Measurements from ENCODE around the gene NAT16. TPM values are rescaled to one million over a fixed set of nuclear protein-coding genes. Genes with fewer than 3 reads are reported as not detected.

Gene NAT16
- total RNA-seq, 3 donors from 2014 or later: not detected

DNA sequence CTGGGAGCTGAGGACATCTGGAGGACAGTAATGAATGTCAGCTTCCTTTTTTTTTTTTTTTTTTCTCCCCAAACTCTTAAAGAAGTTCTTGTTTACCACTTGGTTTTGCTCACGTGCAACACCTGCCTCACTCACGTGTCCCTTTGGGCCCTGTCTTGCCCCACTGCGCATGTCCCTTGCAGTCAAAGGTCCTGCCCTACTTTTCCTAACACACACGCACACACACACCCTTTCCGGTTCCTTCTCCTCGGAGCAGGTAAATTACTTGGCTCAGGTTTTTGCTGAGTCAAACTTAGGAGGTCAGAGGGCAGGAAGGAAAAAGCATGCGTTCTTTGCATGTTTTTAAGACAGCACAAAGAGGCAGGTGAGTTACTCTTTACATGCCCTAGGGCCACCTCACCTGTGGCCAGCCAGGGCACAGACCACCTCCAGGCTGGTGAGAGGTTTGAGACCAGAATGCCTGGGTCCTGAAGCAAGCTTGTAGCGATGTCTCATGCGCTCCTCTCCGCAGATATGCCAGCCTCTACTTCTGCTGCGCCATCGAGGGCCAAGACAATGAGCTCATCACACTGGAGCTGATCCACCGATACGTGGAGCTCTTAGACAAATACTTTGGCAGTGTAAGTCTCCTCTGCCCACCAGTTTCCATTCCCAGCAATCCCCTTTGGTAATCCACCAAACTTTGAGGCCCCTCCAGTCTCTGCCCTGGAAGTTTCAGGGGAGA, 23.1 kb downstream of the NAT16 start:
- Histone ChIP-seq H3K4me1 (ENCODE audit: low read depth) (peaks cover 9% of the 10 kb centered on the region), H3K9me3 (no peaks in the 10 kb centered on the region), H3K36me3 (ENCODE audit: low read depth) (no peaks in the 10 kb centered on the region), H3K4me3 (no peak overlapping the region)
- ATAC-seq (peak; percentile 70), DNase-seq (peak in 2 of 3 donors; percentile 70 to 71)
- intact Hi-C loops (cut with DNase I, micrococcal nuclease): loop anchor here in 1 of 2 donors (10.0 kb wide), 1 partner anchor 128 kb away; no protein-coding TSS in a partner anchor
- TF ChIP-seq, protein P1, sequence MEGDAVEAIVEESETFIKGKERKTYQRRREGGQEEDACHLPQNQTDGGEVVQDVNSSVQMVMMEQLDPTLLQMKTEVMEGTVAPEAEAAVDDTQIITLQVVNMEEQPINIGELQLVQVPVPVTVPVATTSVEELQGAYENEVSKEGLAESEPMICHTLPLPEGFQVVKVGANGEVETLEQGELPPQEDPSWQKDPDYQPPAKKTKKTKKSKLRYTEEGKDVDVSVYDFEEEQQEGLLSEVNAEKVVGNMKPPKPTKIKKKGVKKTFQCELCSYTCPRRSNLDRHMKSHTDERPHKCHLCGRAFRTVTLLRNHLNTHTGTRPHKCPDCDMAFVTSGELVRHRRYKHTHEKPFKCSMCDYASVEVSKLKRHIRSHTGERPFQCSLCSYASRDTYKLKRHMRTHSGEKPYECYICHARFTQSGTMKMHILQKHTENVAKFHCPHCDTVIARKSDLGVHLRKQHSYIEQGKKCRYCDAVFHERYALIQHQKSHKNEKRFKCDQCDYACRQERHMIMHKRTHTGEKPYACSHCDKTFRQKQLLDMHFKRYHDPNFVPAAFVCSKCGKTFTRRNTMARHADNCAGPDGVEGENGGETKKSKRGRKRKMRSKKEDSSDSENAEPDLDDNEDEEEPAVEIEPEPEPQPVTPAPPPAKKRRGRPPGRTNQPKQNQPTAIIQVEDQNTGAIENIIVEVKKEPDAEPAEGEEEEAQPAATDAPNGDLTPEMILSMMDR (IDR thresholded peaks at IDR 0.05): no peak

DNA sequence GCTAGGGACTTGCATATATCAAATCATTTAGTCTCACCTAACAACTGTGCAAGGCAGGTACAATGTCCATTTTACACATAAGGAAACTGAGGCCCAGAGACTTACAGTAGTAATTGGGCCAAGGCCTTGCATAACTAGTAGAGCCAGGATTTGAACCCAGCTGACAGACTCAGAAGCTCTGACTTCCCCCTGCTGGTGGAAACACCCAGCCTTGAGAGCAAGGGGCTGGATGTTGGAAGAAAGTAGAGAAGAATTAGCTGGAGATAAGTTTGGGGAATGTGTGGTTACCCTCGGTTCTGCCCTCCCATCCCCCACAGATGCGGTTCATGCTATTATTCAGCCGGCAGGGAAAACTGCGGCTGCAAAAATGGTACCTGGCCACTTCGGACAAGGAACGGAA, 23.8 kb downstream of the NAT16 start:
- TF ChIP-seq, protein P1 (IDR thresholded peaks at IDR 0.05): no peak
- H3K36me3 ChIP-seq (ENCODE audit: low read depth): no peaks in the 10 kb centered on the region
- no peaks in the 10 kb centered on the region for H3K9me3 ChIP-seq
- H3K4me1 ChIP-seq (ENCODE audit: low read depth): peaks cover 9% of the 10 kb centered on the region
- H3K4me3 ChIP-seq: no peak overlapping the region
- ATAC-seq (no peak), DNase-seq (no peak)
- intact Hi-C loops (cut with DNase I, micrococcal nuclease): loop anchor here in 1 of 2 donors (10.0 kb wide), 1 partner anchor 129 kb away; no protein-coding TSS in a partner anchor

DNA sequence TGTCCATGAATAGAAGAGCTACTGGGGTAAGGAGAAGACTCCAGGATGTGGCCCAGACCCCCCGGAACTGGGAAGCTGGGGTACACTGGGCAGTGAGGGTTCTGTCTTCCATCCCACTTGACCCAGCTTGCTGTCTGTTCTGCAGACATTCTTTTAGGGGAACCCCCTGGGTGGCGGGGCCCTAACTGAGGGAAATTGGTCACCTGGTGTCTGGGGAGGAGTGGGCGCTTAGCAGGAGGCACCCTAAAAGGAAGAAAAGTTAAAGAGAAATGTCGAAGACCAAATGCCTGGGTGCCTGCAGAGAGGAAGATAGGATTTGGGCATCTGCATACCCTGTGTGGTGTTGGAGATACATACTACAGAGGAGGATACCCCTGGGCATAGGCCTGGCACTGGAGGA, 24.8 kb downstream of the NAT16 start:
- DNase-seq (no peak), ATAC-seq (no peak)
- peaks cover 9% of the 10 kb centered on the region for H3K4me1 ChIP-seq (ENCODE audit: low read depth)
- no peaks in the 10 kb centered on the region for H3K36me3 ChIP-seq (ENCODE audit: low read depth)
- TF ChIP-seq, protein P1 (IDR thresholded peaks at IDR 0.05): no peak
- intact Hi-C loops (cut with DNase I, micrococcal nuclease): loop anchor here in 1 of 2 donors (10.0 kb wide), 1 partner anchor 129 kb away; no protein-coding TSS in a partner anchor
- H3K4me3 ChIP-seq: no peak overlapping the region
- no peaks in the 10 kb centered on the region for H3K9me3 ChIP-seq

DNA sequence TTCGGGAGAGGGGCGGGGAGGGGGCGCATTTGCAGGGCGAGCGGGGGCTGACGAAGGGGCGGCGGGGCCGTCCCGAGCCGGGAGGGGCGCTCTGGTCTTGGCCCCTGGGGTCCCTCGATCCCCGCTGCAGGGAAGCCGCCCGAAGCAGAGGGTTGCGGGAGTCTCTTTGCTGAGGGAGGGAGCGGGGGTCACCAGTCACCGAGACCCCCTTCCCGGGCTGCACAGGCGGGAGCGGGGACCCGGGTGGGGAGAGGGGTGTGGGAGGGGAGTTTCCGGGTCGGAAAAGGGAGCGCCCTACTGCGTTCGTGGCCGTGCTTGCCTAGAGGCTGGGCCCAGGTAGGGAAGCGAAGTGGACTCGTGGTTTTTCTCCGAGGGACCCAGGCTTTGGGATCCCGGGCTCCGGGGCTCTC, 25.4 kb downstream of the NAT16 start:
- no peaks in the 10 kb centered on the region for H3K9me3 ChIP-seq
- intact Hi-C loops (cut with DNase I, micrococcal nuclease): loop anchor here in 1 of 2 donors (10.0 kb wide), 1 partner anchor 130 kb away; no protein-coding TSS in a partner anchor
- DNase-seq: peak in 2 of 3 donors; percentile 66 to 68
- peak overlapping the region; percentile 68 for H3K4me3 ChIP-seq
- TF ChIP-seq, protein P1 (IDR thresholded peaks at IDR 0.05): no peak
- no peaks in the 10 kb centered on the region for H3K36me3 ChIP-seq (ENCODE audit: low read depth)
- peak; percentile 70 for ATAC-seq
- peaks cover 9% of the 10 kb centered on the region for H3K4me1 ChIP-seq (ENCODE audit: low read depth)

DNA sequence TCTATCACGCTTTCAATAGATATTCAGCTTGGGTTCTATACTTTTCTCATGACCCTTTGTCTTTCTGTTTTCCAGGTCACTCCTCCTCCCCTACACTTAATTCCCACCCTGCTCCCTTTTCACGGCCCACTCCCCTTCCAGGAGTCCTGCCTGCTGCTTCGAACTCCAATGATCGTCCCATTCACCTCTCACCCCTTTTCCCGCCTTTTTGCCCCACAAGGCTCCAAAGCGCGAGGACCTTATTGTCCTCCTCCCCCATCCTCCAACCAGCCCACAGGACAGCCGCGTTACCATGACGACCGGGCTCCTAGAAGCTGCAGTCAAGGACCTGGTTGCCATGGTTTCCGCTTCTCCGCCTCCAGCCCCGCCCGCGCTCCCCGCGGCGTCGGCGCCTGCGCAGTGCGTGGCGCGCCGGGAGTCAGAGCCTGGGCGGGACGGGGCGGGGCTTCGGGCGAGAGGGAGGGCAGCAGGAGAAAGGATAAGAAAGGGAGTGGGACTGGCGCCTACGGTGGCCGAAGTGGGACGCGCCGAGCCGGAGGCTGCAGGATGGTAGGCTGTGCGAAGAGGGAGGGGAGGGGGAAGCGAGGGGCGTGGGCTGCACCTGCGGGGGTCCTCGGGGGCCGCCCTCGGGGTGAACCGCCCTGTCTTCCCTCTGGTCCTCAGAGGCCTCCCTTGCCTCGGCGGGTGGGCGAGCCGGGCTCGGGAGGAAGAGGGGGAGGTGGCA, 26.0 kb downstream of the NAT16 start, which contains the start of gene AP1S1:
TSS of gene AP1S1 (plus strand) at position 508 of the 724 bp plus-strand sequence. CDS start at position 547, 39 bp downstream.
- DNase-seq (peak; percentile 96 to 97 (median 96)), ATAC-seq (peak; percentile 97)
- H3K9me3 ChIP-seq: no peaks in the 10 kb centered on the region
- H3K4me1 ChIP-seq (ENCODE audit: low read depth): peaks cover 9% of the 10 kb centered on the region
- TF ChIP-seq, protein P1 (IDR thresholded peaks at IDR 0.05): peak; percentile 9
- no peaks in the 10 kb centered on the region for H3K36me3 ChIP-seq (ENCODE audit: low read depth)
- H3K4me3 ChIP-seq: peak within 1 kb of the TSS; percentile 68
- intact Hi-C loops (cut with DNase I, micrococcal nuclease): loop anchor here in 1 of 2 donors (10.0 kb wide), 1 partner anchor 131 kb away; no protein-coding TSS in a partner anchor

Data from mucosa of descending colon (tissue), 3 donors.